ENCODE results near the gene DLGAP1.

GRCh38 chr18:3810296-3810695 is 644.8 kb downstream of the DLGAP1 start:
- no peak for TF ChIP-seq CTCF (IDR thresholded peaks at IDR 0.05)
- no peak for TF ChIP-seq EZH2 (IDR thresholded peaks at IDR 0.05; ENCODE audit: borderline replicate concordance, insufficient read depth, low read depth, low read length, poor library complexity, severe bottlenecking)
